Tibial nerve (tissue), 3 donors: ENCODE data around the gene SOCS4.

Source experiments
- POLR2A ChIP-seq, 2 donors: fragments of 450-650 bp; IDR thresholded peaks; one replicate each; pipeline ENCODE4 v1.6.1; 2017; ENCODE audit warnings: antibody characterized with exemption in 2 of 2, mild to moderate bottlenecking in 2 of 2, moderate library complexity in 2 of 2
- TF ChIP-seq, protein P1 (sequence below), 5 experiments: fragments of 200-600 bp in 3 of 5; fragments of 450-650 bp in 2 of 5; sonication (generic) in 3 of 5; IDR thresholded peaks; one replicate each; pipeline ENCODE4 v1.5.1; 2016 to 2019; ENCODE audit warnings: antibody characterized with exemption in 5 of 5, mild to moderate bottlenecking in 3 of 5, moderate library complexity in 2 of 5

DNA sequence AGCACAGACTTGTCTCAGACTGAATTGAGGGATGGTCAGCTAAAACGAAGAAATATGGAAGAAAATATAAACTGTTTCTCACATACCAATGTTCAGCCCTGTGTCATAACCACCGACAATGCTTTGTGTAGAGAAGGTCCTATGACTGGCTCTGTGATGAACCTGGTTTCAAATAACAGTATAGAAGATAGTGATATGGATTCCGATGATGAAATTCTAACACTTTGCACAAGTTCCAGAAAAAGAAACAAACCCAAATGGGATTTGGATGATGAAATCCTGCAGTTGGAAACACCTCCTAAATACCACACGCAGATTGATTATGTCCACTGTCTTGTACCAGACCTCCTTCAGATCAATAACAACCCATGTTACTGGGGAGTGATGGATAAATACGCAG, 16.5 kb downstream of the SOCS4 start:
- no peak for TF ChIP-seq POLR2A (IDR thresholded peaks at IDR 0.05)
- TF ChIP-seq, protein P1, sequence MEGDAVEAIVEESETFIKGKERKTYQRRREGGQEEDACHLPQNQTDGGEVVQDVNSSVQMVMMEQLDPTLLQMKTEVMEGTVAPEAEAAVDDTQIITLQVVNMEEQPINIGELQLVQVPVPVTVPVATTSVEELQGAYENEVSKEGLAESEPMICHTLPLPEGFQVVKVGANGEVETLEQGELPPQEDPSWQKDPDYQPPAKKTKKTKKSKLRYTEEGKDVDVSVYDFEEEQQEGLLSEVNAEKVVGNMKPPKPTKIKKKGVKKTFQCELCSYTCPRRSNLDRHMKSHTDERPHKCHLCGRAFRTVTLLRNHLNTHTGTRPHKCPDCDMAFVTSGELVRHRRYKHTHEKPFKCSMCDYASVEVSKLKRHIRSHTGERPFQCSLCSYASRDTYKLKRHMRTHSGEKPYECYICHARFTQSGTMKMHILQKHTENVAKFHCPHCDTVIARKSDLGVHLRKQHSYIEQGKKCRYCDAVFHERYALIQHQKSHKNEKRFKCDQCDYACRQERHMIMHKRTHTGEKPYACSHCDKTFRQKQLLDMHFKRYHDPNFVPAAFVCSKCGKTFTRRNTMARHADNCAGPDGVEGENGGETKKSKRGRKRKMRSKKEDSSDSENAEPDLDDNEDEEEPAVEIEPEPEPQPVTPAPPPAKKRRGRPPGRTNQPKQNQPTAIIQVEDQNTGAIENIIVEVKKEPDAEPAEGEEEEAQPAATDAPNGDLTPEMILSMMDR (IDR thresholded peaks at IDR 0.05): no peak
